VCaP (cell line): ENCODE measurements around the gene BFSP1.

Experiments
- H3K27ac ChIP-seq: fragments of 450-650 bp; 2 replicates; pipeline ENCODE4 v1.5.1; 2017
- TF ChIP-seq, protein P1 (sequence below): fragments of 450-650 bp; conservative IDR thresholded peaks from 2 replicates; pipeline ENCODE4 v1.5.1; 2017; ENCODE audit warnings: mild to moderate bottlenecking, moderate library complexity

BFSP1 gene

GRCh38 chr20:17485017-17485416 is 46.2 kb downstream of the BFSP1 start:
- TF ChIP-seq, protein P1, sequence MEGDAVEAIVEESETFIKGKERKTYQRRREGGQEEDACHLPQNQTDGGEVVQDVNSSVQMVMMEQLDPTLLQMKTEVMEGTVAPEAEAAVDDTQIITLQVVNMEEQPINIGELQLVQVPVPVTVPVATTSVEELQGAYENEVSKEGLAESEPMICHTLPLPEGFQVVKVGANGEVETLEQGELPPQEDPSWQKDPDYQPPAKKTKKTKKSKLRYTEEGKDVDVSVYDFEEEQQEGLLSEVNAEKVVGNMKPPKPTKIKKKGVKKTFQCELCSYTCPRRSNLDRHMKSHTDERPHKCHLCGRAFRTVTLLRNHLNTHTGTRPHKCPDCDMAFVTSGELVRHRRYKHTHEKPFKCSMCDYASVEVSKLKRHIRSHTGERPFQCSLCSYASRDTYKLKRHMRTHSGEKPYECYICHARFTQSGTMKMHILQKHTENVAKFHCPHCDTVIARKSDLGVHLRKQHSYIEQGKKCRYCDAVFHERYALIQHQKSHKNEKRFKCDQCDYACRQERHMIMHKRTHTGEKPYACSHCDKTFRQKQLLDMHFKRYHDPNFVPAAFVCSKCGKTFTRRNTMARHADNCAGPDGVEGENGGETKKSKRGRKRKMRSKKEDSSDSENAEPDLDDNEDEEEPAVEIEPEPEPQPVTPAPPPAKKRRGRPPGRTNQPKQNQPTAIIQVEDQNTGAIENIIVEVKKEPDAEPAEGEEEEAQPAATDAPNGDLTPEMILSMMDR, result no peak
- no peak overlapping the region for H3K27ac ChIP-seq

DNA sequence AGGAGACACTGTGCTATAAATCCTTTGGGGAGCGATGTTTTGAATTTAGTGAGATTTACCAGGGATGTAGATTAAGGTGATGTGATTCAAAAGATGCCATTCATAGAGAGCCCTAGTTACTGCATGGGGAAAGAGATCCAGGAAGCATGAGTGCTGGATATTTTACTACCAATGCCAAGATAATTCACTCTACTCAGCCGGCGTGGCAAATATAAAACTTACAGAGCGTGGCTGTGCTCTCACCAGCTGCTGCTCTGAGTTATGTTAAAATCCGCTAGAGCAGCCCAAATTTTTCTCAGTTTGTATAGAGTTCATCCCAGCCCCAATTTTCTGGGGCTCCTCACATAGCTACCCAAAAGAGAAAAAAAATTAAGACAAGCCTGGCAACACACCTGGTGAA is 48.6 kb downstream of the BFSP1 start:
- H3K27ac ChIP-seq, result no peak overlapping the region
- TF ChIP-seq, protein P1, result no peak

GRCh38 chr20:17481661-17482060 is 49.5 kb downstream of the BFSP1 start:
- H3K27ac ChIP-seq, result no peak overlapping the region
- TF ChIP-seq, protein P1, result no peak

- TF ChIP-seq, protein P1, result no peak
- H3K27ac ChIP-seq, result no peak overlapping the region
Observed at GRCh38 chr20:17480696-17481095, 50.5 kb downstream of the BFSP1 start.

DNA sequence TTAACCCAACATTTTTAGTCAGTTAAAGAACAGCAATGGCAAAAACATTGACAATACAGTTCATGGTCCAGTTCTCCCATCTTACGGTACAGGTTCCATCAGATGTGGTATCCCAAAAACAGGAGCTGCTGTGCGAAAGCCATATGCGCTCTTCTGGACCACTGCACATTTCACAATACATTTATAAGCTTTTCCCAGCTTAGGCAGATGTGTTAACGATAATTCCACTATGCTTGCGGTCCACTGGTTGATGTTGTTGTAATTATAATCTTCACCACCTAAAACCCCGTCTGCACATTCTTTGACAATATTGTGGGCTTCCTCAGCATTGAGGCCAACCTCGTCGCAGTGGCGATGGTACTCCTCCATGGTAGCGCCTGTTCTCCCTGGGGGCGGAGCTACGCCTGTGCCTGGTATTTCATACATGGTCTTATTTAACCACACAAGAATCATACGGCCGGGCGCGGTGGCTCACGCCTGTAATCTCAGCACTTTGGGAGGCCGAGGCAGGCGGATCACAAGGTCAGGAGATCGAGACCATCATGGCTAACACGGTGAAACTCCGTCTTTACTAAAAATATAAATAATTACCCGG is 52.0 kb downstream of the BFSP1 start:
- TF ChIP-seq, protein P1, result no peak
- H3K27ac ChIP-seq, result no peak overlapping the region

- TF ChIP-seq, protein P1, result no peak
- no peak overlapping the region for H3K27ac ChIP-seq
Observed at GRCh38 chr20:17473659-17474058, 57.5 kb downstream of the BFSP1 start.

GRCh38 chr20:17471606-17472187 is 59.5 kb downstream of the BFSP1 start:
- TF ChIP-seq, protein P1, result no peak
- H3K27ac ChIP-seq, result no peak overlapping the region
